ENCODE measurements around the gene CYP4F22.

CYP4F22 gene

DNA sequence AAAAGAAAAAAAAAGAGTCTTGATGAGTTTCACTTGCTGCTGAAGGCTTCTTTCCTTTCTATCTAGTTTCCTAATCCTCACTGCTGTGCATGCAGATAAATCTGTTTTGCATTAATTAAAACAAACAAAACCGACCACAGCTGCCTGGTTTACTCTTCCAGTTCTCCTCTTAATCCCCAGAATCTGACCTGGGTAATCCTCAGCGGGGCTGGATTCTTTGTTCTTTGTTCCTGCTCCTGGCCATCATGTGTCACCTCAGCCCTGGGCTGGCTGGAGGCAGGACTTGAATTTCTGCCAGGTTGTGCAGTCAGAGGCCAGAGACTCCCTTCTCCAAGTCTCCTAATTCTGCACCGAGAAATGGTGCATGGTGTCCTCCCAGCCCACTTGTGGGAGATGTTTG lies 54.5 kb downstream of the CYP4F22 start:
- peaks cover 29% of the 10 kb centered on the region for H3K27me3 ChIP-seq
- no peaks in the 10 kb centered on the region for H3K9me3 ChIP-seq
- no peak overlapping the region for H3K27ac ChIP-seq
- no peaks in the 10 kb centered on the region for H3K36me3 ChIP-seq
- no peaks in the 10 kb centered on the region for H3K4me1 ChIP-seq (ENCODE audit: control insufficient read depth in 1 of 2, insufficient read depth in 1 of 2, low read depth in 1 of 2, low read length in 1 of 2)
- TF ChIP-seq, protein P1, sequence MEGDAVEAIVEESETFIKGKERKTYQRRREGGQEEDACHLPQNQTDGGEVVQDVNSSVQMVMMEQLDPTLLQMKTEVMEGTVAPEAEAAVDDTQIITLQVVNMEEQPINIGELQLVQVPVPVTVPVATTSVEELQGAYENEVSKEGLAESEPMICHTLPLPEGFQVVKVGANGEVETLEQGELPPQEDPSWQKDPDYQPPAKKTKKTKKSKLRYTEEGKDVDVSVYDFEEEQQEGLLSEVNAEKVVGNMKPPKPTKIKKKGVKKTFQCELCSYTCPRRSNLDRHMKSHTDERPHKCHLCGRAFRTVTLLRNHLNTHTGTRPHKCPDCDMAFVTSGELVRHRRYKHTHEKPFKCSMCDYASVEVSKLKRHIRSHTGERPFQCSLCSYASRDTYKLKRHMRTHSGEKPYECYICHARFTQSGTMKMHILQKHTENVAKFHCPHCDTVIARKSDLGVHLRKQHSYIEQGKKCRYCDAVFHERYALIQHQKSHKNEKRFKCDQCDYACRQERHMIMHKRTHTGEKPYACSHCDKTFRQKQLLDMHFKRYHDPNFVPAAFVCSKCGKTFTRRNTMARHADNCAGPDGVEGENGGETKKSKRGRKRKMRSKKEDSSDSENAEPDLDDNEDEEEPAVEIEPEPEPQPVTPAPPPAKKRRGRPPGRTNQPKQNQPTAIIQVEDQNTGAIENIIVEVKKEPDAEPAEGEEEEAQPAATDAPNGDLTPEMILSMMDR (IDR thresholded peaks at IDR 0.05): no peak
- no peak overlapping the region for H3K4me3 ChIP-seq (ENCODE audit: low read depth in 1 of 2, low read length in 1 of 2)

DNA sequence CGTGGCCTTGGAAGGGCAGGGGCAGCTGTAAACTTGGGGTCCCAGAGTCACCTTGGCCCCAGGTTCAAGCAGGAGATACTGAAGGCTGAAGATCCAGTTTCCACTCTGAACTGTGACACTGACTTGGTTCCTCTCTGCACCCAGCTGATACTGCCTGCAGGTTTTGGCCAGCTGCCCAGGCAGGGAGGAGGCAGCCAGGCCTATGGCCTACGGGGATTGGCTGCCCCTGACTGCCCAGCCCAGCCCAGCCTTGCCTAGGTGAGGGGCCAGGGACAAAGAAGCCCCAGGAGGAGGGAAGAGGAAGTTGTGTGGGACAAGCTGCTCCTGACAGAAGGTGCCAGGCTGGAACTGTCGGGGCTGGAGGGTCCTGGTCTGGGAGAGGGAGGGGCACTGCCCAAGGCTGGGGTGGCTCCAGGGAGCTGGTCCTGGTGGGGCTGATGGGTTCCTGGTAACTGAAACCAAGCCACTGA lies 55.0 kb downstream of the CYP4F22 start:
- Histone ChIP-seq H3K9me3 (no peaks in the 10 kb centered on the region), H3K4me3 (ENCODE audit: low read depth in 1 of 2, low read length in 1 of 2) (no peak overlapping the region), H3K4me1 (ENCODE audit: control insufficient read depth in 1 of 2, insufficient read depth in 1 of 2, low read depth in 1 of 2, low read length in 1 of 2) (no peaks in the 10 kb centered on the region), H3K27ac (no peak overlapping the region), H3K27me3 (peaks cover 32% of the 10 kb centered on the region), H3K36me3 (no peaks in the 10 kb centered on the region)
- TF ChIP-seq, protein P1 (IDR thresholded peaks at IDR 0.05): no peak

DNA sequence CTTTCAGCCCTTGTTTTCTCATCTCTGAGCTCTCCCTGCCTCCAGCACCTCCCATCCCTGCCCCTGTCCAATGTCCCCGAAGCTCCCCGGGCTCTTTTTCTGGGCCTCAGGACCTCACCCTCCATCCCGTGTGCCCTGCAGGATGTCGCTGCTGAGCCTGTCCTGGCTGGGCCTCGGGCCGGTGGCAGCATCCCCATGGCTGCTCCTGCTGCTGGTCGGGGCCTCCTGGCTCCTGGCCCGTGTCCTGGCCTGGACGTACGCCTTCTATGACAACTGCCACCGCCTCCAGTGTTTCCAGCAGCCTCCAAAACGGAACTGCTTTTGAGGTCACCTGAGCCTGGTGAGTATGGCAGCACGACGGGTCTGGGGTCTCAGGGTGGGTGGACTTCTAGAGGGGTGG lies 55.6 kb downstream of the CYP4F22 start:
- H3K4me3 ChIP-seq (ENCODE audit: low read depth in 1 of 2, low read length in 1 of 2): no peak overlapping the region
- TF ChIP-seq, protein P1 (IDR thresholded peaks at IDR 0.05): no peak
- peaks cover 36% of the 10 kb centered on the region for H3K27me3 ChIP-seq
- no peak overlapping the region for H3K27ac ChIP-seq
- H3K36me3 ChIP-seq: no peaks in the 10 kb centered on the region
- H3K9me3 ChIP-seq: no peaks in the 10 kb centered on the region
- H3K4me1 ChIP-seq (ENCODE audit: control insufficient read depth in 1 of 2, insufficient read depth in 1 of 2, low read depth in 1 of 2, low read length in 1 of 2): no peaks in the 10 kb centered on the region

DNA sequence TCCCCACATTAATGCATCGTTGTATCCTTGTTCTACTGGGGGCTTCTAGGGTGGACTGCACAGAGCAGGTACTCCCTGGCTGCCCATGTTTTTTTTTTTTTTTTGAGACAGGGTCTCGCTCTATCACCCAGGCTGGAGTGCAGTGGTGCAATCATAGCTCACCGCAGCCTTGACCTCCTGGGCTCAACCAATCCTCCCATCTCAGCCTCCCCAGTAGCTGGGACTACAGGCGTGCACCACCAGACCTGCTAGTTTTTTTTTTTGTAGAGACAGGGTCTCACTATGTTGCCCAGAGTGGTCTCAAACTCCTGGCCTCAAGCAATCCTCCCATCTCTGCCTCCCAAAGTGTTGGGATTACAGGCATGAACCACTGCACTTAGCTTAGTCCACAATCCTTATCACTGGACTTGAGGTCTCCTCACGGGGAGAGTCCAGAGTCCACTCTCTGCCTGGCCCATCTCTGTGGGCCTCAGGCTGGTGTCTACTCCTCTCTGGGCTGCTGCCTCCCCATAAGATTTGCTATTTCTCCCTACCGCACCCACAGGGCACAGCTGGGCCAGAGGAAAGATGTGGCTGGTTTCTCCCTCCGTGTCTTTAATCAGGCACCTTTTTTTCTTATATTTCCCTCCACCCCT lies 56.3 kb downstream of the CYP4F22 start:
- Histone ChIP-seq H3K27me3 (peaks cover 39% of the 10 kb centered on the region), H3K9me3 (no peaks in the 10 kb centered on the region), H3K36me3 (no peaks in the 10 kb centered on the region), H3K4me3 (ENCODE audit: low read depth in 1 of 2, low read length in 1 of 2) (no peak overlapping the region), H3K27ac (no peak overlapping the region), H3K4me1 (ENCODE audit: control insufficient read depth in 1 of 2, insufficient read depth in 1 of 2, low read depth in 1 of 2, low read length in 1 of 2) (no peaks in the 10 kb centered on the region)
- TF ChIP-seq, protein P1 (IDR thresholded peaks at IDR 0.05): no peak

DNA sequence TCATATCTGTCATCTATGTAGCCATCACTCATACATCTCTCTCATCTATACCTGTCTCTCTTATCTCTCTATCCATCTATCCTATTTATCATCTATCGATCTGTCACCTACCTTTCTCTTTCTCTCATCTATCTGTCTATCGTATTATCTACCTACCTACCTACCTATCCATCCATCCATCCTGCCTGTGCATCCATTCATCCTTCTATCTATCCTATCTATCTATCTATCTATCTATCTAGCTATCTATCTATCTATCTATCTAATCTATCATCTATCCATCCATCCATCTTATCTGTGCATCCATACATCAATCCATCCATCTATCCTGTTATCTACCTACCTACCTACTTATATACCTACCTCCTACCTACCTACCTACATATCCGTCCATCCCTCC lies 62.1 kb downstream of the CYP4F22 start:
- no peaks in the 10 kb centered on the region for H3K4me1 ChIP-seq (ENCODE audit: control insufficient read depth in 1 of 2, insufficient read depth in 1 of 2, low read depth in 1 of 2, low read length in 1 of 2)
- H3K4me3 ChIP-seq (ENCODE audit: low read depth in 1 of 2, low read length in 1 of 2): no peak overlapping the region
- H3K9me3 ChIP-seq: no peaks in the 10 kb centered on the region
- H3K27ac ChIP-seq: no peak overlapping the region
- peaks cover 48% of the 10 kb centered on the region for H3K27me3 ChIP-seq
- TF ChIP-seq, protein P1 (IDR thresholded peaks at IDR 0.05): no peak
- H3K36me3 ChIP-seq: no peaks in the 10 kb centered on the region
